GM18505 (cell line): ENCODE results near the gene RASAL1.

ENCODE experiments used
- ATAC-seq: cut with Tn5 transposase; IDR thresholded peaks from one replicate; pipeline ENCODE4 v1.9.1; 2021; ENCODE audit not compliant: unreplicated experiment
- POLR2A ChIP-seq: IDR thresholded peaks from 4 replicates; pipeline ENCODE4 v1.6.1; 2011; ENCODE audit warnings: borderline replicate concordance; ENCODE audit not compliant: insufficient read depth, insufficient read length; ENCODE audit errors: extremely low read depth

Gene RASAL1

GRCh38 chr12:113112043-113112899, 23.3 kb downstream of the RASAL1 start:
- ATAC-seq, result no peak
- no peak for TF ChIP-seq POLR2A

- no peak for ATAC-seq
Observed at GRCh38 chr12:113111247-113111646, 24.3 kb downstream of the RASAL1 start.

GRCh38 chr12:113109872-113110599, 25.5 kb downstream of the RASAL1 start:
- no peak for ATAC-seq
- no peak for TF ChIP-seq POLR2A

More at GRCh38 chr12:113111247-113111646, 24.3 kb downstream of the RASAL1 start:
- TF ChIP-seq POLR2A, result no peak

- TF ChIP-seq POLR2A, result no peak
- ATAC-seq, result no peak
Observed at GRCh38 chr12:113109360-113109759, 26.2 kb downstream of the RASAL1 start.

- TF ChIP-seq POLR2A, result no peak
- no peak for ATAC-seq
Observed at GRCh38 chr12:113108308-113108707, 27.3 kb downstream of the RASAL1 start.

GRCh38 chr12:113106361-113106760, 29.2 kb downstream of the RASAL1 start:
- no peak for ATAC-seq
- no peak for TF ChIP-seq POLR2A

GRCh38 chr12:113105606-113106271, 29.8 kb downstream of the RASAL1 start:
- TF ChIP-seq POLR2A, result no peak
- ATAC-seq, result no peak

GRCh38 chr12:113104953-113105510, 30.5 kb downstream of the RASAL1 start:
- no peak for TF ChIP-seq POLR2A
- no peak for ATAC-seq

- TF ChIP-seq POLR2A, result no peak
- ATAC-seq, result no peak
Observed at GRCh38 chr12:113103756-113104450, 31.7 kb downstream of the RASAL1 start.

- no peak for TF ChIP-seq POLR2A
- no peak for ATAC-seq
Observed at GRCh38 chr12:113102811-113103210, 32.8 kb downstream of the RASAL1 start.

GRCh38 chr12:113101751-113102150, 33.8 kb downstream of the RASAL1 start:
- no peak for TF ChIP-seq POLR2A
- no peak for ATAC-seq

- no peak for ATAC-seq
- TF ChIP-seq POLR2A, result no peak
Observed at GRCh38 chr12:113099764-113100163, 35.8 kb downstream of the RASAL1 start.
